NCI-H1092 (cell line): Measurements from ENCODE around the gene RAPGEF5.

Experiments used
- DNase-seq: peaks from one replicate; lab custom pipeline; 2025; lab: John Stamatoyannopoulos, UW

Gene RAPGEF5

GRCh38 chr7:22348379-22348778 is 8.6 kb downstream of the RAPGEF5 start:
- no peak for DNase-seq

DNA sequence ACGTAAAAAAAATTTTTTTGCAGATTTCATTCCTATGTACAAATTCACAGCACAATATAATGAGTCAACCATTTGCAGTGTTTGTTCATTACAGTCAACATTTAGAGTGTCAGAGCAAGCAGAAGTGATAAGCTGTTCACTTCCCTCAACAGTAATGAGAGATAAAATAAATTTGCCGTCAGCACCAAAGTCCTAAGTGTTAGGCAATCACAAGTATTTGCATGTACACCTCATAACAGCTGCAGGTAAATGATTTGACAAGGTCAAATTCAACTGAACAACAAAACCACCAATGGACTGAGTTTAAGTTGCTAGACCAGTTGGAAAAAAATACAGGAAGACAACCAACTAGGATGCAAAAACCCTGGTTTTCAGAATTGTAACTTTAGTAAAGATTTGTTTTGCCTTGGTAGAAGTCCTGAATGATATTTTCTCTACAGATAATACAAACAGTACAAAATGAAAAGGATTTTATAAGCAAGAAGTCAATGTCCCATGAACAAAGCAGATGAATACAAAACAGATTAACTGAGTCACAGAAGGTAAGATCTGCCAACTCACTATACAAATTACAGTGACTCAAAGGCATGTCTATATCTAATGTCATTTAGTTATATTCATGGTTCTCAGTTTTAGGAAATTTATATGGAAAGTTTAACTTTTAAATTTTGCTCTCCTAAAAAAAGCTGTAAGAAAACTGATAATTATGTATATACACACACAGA is 10.4 kb downstream of the RAPGEF5 start:
- no peak for DNase-seq

GRCh38 chr7:22344655-22345054 is 12.3 kb downstream of the RAPGEF5 start:
- DNase-seq, result no peak

DNA sequence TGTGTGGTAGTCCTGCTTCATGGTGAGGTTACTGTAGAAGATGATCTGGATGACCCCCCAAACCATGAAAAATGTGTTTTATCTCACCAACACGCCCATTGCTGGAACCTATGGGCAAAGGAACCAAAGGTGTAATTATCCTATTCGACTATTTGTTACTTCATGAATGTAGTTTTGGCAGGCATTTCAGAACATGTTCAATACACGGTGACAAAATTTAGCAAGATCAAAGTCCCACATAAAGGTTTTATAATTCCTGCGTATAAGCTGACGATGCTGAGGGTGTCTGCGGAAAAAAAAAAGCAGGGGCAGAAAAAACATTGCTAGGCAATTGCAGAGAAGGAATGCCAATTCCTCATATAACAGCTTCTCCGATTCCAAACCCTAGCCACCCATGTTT is 13.3 kb downstream of the RAPGEF5 start:
- no peak for DNase-seq

DNA sequence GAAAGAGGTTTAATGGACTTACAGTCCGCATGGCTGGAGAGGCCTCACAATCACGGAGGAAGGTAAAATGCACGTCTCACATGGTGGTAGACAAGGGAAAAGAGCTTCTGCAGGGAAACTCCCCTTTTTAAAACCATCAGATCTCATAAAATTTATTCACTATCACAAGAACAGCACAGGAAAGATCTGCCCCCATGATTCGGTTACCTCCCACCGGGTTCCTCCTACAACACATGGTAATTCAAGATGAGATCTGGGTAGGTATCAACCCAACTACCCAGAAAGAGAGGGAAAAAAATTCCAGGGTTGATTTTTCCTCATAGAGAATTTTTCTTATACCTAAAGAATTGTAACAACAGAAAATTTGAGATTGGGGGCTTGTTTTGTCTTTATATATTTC is 13.9 kb downstream of the RAPGEF5 start:
- DNase-seq, result no peak

DNA sequence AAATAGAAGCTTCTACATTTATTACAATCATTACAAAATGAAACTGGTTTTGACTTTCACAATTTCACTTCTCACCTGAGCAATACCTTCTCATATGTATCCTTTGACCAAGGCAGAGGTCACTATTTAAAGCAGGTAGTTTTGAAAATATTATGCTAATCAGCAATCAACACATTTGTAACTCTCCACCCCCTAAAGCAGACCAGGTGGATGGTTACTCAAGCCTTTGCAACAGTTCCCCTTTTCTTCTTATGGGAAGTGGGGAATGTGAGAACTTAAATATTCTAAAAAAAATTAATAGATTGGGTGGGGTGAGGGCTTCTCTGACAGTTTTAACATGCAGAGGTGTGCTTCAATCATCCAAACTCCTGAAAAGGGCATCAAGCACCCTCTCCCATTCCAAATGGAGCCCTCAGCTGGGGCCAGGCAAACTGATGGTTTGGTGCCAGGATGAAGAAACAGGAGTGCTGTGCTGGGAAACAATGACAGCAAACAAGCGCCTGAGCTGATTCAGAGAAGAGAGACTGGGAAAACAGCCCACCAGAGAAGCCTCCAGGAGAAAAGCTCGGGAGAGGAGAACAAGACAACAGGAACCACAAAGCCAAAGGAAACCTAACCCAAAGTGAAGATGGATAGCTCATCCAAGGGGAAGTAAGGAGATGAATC is 17.1 kb downstream of the RAPGEF5 start:
- no peak for DNase-seq

GRCh38 chr7:22338877-22339276 is 18.1 kb downstream of the RAPGEF5 start:
- no peak for DNase-seq

DNA sequence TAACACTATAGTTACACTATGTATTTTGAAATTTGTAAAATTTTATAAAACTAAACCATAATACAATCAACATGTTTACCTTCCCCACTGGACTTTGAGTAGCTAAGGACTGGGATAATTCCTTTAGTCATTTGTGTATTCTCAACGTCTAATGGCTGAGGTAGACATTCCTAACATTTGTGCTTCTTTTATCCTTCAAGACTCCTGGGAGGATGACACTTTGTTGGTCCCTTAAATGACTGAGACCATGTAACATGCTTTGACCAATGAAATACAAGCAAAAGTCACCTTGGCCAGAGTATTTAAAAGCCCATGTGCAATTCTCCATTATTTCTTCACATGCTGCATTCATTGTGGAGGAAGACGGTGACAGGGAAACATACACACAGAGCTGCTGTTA is 18.5 kb downstream of the RAPGEF5 start:
- no peak for DNase-seq

- peak; percentile 70 for DNase-seq
These were observed 23.2 kb downstream of the RAPGEF5 start for GRCh38 chr7:22333680-22334141.

GRCh38 chr7:22332461-22332870 is 24.5 kb downstream of the RAPGEF5 start:
- no peak for DNase-seq

GRCh38 chr7:22331704-22332103 is 25.2 kb downstream of the RAPGEF5 start:
- DNase-seq, result no peak

DNA sequence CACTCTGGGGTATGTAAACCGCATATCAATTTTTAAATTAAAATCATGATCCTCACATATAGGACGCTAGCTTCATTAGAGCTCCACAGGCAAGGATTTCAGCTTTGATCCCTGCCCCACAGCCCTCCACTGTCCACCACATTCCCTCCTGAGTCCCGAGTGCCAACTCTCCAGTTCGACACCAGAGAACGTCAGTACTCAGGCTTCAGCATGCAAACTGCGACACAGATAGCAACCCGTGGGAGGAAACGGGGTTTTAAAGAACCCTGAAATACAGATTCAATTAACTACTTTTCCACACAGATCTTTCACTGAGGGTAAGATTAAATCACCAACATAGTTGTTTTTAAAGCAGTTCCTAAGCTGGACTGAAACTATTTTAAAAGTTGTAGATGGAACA is 26.1 kb downstream of the RAPGEF5 start:
- no peak for DNase-seq

GRCh38 chr7:22329816-22330524 is 27.0 kb downstream of the RAPGEF5 start:
- DNase-seq, result peak; percentile 60

- DNase-seq, result no peak
These were observed 30.8 kb downstream of the RAPGEF5 start for GRCh38 chr7:22326181-22326580.

DNA sequence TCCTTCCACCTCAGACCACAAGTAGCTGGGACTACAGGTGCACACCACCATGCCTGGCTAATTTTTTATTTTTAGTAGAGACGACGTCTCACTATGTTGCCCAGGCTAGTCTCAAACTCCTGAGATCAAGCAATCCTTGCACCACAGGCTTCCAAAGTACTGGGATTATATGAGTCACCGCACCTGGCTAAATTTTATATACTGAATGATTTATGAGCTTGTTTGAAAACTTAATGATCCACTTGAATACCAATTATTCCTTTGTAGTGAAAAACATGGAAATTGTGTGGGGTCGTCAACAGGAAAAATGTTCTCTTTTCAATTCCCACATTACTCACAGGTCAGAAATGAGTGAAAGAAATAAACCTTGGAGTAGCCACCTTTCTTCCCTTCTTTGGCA is 31.3 kb downstream of the RAPGEF5 start:
- DNase-seq, result no peak

GRCh38 chr7:22323714-22324113 is 33.2 kb downstream of the RAPGEF5 start:
- DNase-seq, result no peak

DNA sequence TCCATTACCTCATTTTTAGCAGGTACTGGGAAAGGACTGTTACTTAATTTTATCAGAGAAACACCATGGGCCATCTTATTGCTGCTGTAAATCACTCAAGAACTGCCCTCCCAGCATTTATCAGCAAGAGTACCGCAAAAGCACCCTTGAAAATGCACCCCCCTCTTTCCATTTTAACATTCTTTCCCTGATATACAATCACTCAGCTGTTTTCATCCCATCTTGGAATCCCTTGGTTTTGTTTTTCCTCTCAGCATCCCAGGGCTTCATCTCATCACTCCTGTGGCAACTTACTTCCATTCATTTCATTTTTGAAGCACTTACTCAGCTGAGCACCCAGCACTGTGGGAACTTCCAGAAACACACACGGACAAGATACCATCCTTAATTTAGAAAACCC is 36.5 kb downstream of the RAPGEF5 start:
- no peak for DNase-seq

GRCh38 chr7:22319424-22320403 is 37.2 kb downstream of the RAPGEF5 start:
- peak; percentile 76 for DNase-seq

DNA sequence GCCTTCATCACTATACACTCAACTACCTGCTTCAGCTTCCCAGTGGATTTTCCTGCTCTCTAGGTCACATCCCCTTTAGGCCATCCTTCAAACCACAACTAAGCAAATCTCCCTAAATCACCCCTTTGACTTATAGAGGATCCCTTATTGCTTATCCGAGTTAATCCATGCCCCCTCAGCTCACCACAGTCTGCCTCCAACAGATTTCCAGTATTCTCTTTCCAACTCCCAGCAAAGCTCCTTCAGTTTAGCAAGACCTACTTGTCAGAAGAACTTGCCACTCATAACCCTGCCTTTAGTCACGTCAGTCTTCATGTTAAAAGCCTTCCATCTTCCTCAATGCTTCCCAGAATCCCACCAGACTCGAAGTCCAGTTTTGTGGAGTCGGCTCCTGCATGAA is 38.6 kb downstream of the RAPGEF5 start:
- DNase-seq, result no peak

- DNase-seq, result no peak
These were observed 39.3 kb downstream of the RAPGEF5 start for GRCh38 chr7:22317632-22318031.

DNA sequence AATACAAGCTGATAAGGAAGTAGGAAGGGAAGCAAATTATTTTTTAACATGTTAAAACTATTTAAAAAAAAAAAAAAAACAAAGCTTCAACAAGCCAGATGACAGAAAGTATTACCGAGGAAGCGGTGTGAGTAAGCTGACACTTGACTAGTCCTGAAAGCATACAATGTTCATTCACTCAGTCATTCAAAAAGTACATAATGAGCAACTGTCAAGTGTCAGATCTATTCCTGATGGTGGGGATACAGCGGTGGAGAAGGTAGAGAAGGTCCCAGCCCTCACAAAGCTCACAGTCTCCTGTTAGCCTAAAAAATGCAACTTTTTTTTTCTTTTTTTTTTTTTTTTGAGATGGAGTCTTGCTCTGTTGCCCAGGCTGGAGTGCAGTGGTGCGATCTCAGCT is 40.0 kb downstream of the RAPGEF5 start:
- DNase-seq, result no peak

DNA sequence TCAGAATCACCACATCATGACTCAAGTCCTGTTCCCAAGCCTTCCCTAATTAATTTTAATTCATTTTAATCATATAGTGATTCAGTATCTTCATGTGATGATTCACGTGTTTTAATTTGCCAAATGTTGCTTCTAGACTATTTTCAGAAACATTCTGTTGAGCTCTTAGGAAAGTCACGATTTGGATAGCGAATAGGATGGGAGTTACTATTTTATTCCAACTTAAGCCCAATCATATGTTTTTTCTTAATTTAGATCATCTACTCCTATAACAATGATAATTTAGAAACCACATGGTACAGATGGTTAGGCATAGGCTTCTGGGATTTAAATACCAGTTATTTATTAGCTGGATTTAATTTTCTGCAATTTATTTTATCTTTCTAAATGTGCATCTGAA is 49.1 kb downstream of the RAPGEF5 start:
- DNase-seq, result no peak
